Activated CD4-positive, alpha-beta T cell treated with anti-CD3 and anti-CD28 coated beads, Interleukin-2, amount 10 ng/mL, durations not matched to agents 7 days and 5 days (primary cell): ENCODE results near the gene OSBPL3. TPM values are rescaled to one million over a fixed set of nuclear protein-coding genes. Genes with fewer than 3 reads are reported as not detected.

Experiments used
- CTCF ChIA-PET: fragments of 350-600 bp; sonication (Branson Sonifier 250); formaldehyde crosslinking; loops from one replicate; lab custom pipeline; 2021; ENCODE audit warnings: antibody characterized with exemption; lab: Charles Lee
- POLR2A ChIA-PET: fragments of 350-600 bp; sonication (Branson Sonifier 250); formaldehyde crosslinking; loops from one replicate; lab custom pipeline; 2021; ENCODE audit warnings: antibody characterized with exemption; lab: Charles Lee
- DNase-seq: peaks from one replicate; pipeline ENCODE4 v3.0.0-alpha.2; 2020
- H3K27ac Mint-ChIP-seq: one replicate; pipeline ENCODE4 v1.8.0; 2021; ENCODE audit warnings: mild to moderate bottlenecking, moderate library complexity, mixed read lengths
- H3K27me3 Mint-ChIP-seq: one replicate; pipeline ENCODE4 v1.8.0; 2021; ENCODE audit warnings: mixed read lengths
- H3K36me3 Mint-ChIP-seq: one replicate; pipeline ENCODE4 v1.8.0; 2021; ENCODE audit warnings: low read depth, mixed read lengths
- H3K4me1 Mint-ChIP-seq: one replicate; pipeline ENCODE4 v1.8.0; 2021; ENCODE audit warnings: mixed read lengths
- H3K4me3 Mint-ChIP-seq: one replicate; pipeline ENCODE4 v1.8.0; 2021; ENCODE audit warnings: mild to moderate bottlenecking, moderate library complexity, mixed read lengths
- H3K9me3 Mint-ChIP-seq: one replicate; pipeline ENCODE4 v1.8.0; 2021; ENCODE audit warnings: mixed read lengths
- total RNA-seq, 2 experiments: library from RNA; stranded (reverse); gene quantifications; one replicate each; pipeline ENCODE4 v1.2.3, GENCODE V29; 2021

The OSBPL3 gene
- total RNA-seq, 2 experiments from 2014 or later: 77.5 to 77.9 TPM

DNA sequence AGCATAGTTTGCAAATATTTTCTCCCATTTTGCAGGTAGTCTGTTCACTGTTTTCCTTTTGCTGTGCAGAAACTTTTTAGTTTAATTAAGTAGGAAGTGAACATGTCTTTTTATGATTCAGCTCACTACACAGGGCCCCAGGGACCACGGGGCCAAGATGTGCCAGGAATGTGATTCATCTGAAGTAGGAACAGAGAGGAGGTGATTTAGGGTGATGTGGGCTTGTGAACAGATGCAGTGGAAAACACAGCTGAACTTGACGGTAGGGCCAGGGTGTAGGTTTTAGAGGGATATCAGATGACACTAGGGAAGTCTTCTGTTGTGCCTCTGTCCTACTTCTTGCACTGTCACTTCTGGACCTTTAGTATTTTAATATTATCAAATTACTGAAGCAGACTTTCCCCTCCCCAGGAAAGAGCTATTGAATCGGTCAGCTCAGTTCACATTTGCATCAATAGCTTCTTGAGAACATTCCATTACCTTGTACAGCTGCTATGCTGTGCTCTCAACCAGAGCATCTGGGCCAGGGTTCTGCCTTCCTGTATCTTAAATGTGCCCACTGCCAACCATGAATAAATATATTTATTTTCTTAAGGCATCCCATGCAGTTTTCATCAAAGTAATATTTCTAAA is 96.9 kb downstream of the OSBPL3 start:
- H3K4me1 Mint-ChIP-seq: peaks cover 24% of the 10 kb centered on the region
- peak overlapping the region; percentile 46 for H3K27ac Mint-ChIP-seq
- peaks cover 37% of the 10 kb centered on the region for H3K36me3 Mint-ChIP-seq
- no peaks in the 10 kb centered on the region for H3K9me3 Mint-ChIP-seq
- H3K27me3 Mint-ChIP-seq: no peaks in the 10 kb centered on the region
- DNase-seq: no peak
- no peak overlapping the region for H3K4me3 Mint-ChIP-seq
- ChIA-PET CTCF (interaction anchor here (0.6 to 2.3 kb wide), 3 partner anchors 10 to 187 kb away, joined by 3 to 11 read pairs (median 5); no protein-coding TSS in a partner anchor), POLR2A (no interaction called here)

DNA sequence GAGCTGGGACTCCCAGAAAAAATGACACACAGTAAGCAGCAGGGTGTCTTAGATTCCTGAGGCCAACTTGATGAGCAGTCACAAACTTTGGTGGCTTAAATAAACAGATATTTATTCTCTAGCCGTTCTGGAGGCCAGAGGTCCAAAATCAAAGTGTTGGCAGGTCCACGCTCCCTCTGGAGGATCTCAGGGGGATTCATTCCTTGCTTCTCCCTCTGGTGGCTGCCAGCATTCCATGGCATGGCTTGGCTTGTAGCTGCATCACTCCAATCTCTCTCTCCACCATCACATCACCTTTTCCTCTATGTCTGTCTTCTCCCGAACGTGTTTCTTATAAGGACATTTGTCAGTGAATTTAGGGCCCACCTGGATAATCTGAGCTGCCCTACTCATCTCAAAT is 98.4 kb downstream of the OSBPL3 start:
- H3K4me3 Mint-ChIP-seq: no peak overlapping the region
- H3K27me3 Mint-ChIP-seq: no peaks in the 10 kb centered on the region
- no peak for DNase-seq
- H3K36me3 Mint-ChIP-seq: peaks cover 32% of the 10 kb centered on the region
- POLR2A ChIA-PET: interaction anchor here (0.7 kb wide), 1 partner anchor 186 kb away, joined by 3 read pairs; no protein-coding TSS in a partner anchor
- no peaks in the 10 kb centered on the region for H3K9me3 Mint-ChIP-seq
- H3K27ac Mint-ChIP-seq: no peak overlapping the region
- CTCF ChIA-PET: interaction anchor here (1.0 to 1.3 kb wide), 2 partner anchors 8 to 11 kb away, joined by 3 read pairs; no protein-coding TSS in a partner anchor
- H3K4me1 Mint-ChIP-seq: peaks cover 37% of the 10 kb centered on the region

DNA sequence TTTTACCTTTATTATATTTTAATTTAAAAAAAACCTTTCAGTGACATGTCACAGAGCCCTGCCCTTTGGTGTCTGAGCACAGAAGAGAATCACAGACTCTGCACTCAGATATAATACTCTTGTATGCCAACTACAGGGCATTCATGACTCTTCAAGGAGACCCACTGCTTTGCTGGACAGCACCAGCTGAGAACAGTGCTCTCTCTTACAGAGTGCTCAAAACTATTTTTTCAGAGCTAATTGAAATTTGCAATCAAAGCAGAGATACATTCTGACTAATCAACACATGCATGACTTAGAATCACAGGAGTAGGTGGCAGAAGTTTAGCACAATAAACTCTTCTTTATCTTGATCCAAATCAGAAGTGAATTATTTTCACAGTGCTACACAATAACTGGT is 99.1 kb downstream of the OSBPL3 start:
- H3K27me3 Mint-ChIP-seq: no peaks in the 10 kb centered on the region
- peaks cover 34% of the 10 kb centered on the region for H3K4me1 Mint-ChIP-seq

DNA sequence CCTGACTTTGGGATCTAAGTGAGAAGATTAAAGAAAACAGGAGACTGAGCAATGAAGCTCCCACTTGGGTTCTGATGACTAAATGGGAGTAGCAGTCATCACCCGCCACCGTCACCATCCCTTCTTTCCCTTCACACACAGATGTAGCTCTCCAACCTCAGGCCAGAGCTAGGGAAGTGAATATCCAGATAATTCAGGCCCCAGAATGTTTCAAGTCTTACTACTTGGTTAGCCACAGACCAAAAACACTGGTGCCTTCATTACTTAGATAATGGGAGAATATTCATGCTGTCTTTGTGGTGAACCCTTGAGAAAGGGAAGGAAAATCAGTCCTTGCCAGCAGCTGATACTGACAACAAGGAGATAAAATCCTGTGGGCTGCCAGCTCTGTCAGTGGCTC is 100.7 kb downstream of the OSBPL3 start:
- POLR2A ChIA-PET: no interaction called here
- H3K4me3 Mint-ChIP-seq: no peak overlapping the region
- no peaks in the 10 kb centered on the region for H3K27me3 Mint-ChIP-seq
- peaks cover 17% of the 10 kb centered on the region for H3K36me3 Mint-ChIP-seq
- no peak for DNase-seq
- H3K4me1 Mint-ChIP-seq: peaks cover 34% of the 10 kb centered on the region
- H3K27ac Mint-ChIP-seq: no peak overlapping the region
- H3K9me3 Mint-ChIP-seq: no peaks in the 10 kb centered on the region
- CTCF ChIA-PET: interaction anchor here (1.1 to 2.1 kb wide), 8 partner anchors 10 to 180 kb away, joined by 3 to 7 read pairs (median 4); no protein-coding TSS in a partner anchor

More for the DNA sequence above, 99.1 kb downstream of the OSBPL3 start:
- DNase-seq: no peak
- no peaks in the 10 kb centered on the region for H3K9me3 Mint-ChIP-seq
- ChIA-PET CTCF (interaction anchor here (0.6 to 1.6 kb wide), 4 partner anchors 7 to 1581 kb away, joined by 3 to 6 read pairs (median 3); no protein-coding TSS in a partner anchor), POLR2A (no interaction called here)
- peaks cover 26% of the 10 kb centered on the region for H3K36me3 Mint-ChIP-seq
- H3K4me3 Mint-ChIP-seq: no peak overlapping the region
- no peak overlapping the region for H3K27ac Mint-ChIP-seq

DNA sequence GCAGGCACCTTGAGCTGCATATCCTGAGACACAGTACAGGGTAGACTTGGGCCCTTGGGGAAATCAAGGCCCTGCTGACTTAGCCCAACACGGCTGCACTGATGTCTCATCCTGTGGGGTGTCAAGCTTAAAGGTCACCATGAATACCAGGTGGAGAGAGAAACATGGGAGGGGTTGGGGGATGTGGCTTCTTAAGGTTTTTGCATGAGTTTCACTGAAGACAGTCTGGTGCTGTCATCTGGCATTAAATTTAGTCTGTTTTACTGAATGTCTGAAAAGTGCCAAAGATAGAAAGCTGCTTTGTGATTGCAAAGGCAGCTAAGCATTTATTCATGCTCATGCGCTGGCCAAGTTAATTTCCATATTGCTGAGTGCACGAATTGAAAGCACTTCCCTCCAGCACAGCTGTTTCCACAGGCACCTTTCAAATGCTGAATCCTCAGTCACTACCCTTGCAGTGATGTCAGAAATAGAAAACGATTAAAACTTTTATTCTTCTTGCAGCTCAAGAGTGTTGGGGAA is 102.1 kb downstream of the OSBPL3 start:
- H3K27ac Mint-ChIP-seq: peak overlapping the region; percentile 55
- peaks cover 28% of the 10 kb centered on the region for H3K4me1 Mint-ChIP-seq
- DNase-seq: peak; percentile 29
- H3K9me3 Mint-ChIP-seq: no peaks in the 10 kb centered on the region
- H3K4me3 Mint-ChIP-seq: no peak overlapping the region
- ChIA-PET POLR2A (interaction anchor here (0.9 to 1.4 kb wide), 2 partner anchors 28 to 102 kb away, joined by 3 to 6 read pairs; no protein-coding TSS in a partner anchor), CTCF (interaction anchor here (1.1 to 2.2 kb wide), 10 partner anchors 11 to 101 kb away, joined by 3 to 9 read pairs (median 4); partner anchors contain the start of gene OSBPL3)
- peaks cover 13% of the 10 kb centered on the region for H3K36me3 Mint-ChIP-seq
- H3K27me3 Mint-ChIP-seq: no peaks in the 10 kb centered on the region

DNA sequence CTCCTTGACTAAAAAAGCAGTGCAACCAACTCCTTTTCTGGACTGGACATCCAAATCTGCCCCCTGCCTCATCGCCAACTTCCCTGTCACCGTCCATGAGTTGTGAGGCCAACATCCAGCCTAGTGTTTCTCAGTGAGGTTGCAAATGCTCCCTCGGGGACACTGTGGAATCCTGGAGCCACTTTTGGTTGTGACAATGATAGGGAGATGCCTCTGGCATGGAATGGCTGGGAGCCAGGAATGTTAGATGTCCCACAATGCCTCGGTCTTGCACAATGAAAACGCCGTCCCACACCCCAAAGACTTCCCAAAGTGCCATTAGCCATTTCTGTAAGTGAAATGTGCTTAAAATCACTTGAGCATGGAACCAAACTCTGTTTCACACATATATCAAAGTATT is 105.2 kb downstream of the OSBPL3 start:
- no peak for DNase-seq
- H3K27me3 Mint-ChIP-seq: no peaks in the 10 kb centered on the region
- peaks cover 24% of the 10 kb centered on the region for H3K36me3 Mint-ChIP-seq
- H3K9me3 Mint-ChIP-seq: no peaks in the 10 kb centered on the region
- peaks cover 35% of the 10 kb centered on the region for H3K4me1 Mint-ChIP-seq
- CTCF ChIA-PET: no interaction called here
- H3K27ac Mint-ChIP-seq: no peak overlapping the region
- POLR2A ChIA-PET: no interaction called here
- H3K4me3 Mint-ChIP-seq: no peak overlapping the region

DNA sequence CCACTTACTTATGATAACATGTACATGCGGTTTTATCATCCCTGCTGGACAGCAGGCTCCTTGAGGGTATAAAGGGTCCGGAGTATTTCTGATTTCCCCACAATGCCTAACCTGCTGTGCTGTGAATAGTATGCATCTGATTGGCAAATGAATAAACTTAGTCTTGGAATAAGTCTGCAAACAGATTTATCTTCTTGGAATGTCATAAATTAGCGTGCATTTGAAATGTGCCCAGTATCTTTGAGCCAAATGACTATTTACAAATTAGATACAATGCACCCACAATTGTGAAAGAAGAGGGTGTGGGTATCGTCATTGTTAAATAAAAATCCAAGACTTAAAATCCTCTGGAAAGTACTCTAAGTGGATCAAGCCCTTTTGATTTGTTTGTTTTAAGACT is 106.0 kb downstream of the OSBPL3 start:
- DNase-seq: no peak
- no peak overlapping the region for H3K4me3 Mint-ChIP-seq
- H3K4me1 Mint-ChIP-seq: peaks cover 34% of the 10 kb centered on the region
- H3K9me3 Mint-ChIP-seq: no peaks in the 10 kb centered on the region
- peaks cover 29% of the 10 kb centered on the region for H3K36me3 Mint-ChIP-seq
- ChIA-PET POLR2A (no interaction called here), CTCF (interaction anchor here (0.8 kb wide), 1 partner anchor 8 kb away, joined by 3 read pairs; no protein-coding TSS in a partner anchor)
- no peak overlapping the region for H3K27ac Mint-ChIP-seq
- no peaks in the 10 kb centered on the region for H3K27me3 Mint-ChIP-seq

DNA sequence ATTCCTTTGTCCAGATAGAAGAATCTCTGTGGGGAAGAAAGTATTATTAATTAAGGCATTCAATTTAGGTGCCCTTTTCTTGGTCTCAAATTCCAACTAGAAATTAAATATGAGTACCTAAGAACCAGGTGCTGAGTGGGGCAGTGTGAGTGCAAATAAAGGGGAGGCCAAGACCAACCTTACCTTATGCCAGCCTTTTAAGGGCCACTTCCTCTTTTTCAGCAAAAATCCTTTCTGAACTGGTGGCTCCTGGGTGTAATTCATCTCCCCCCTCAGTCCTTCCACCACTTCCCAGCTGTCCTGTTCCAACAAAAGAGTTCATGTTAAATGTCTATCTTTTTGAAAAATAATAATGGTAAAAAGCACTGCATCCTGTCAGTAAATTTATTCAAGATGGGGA is 108.2 kb downstream of the OSBPL3 start:
- CTCF ChIA-PET: interaction anchor here (0.6 to 1.3 kb wide), 2 partner anchors 22 to 149 kb away, joined by 3 to 4 read pairs; no protein-coding TSS in a partner anchor
- no peak overlapping the region for H3K27ac Mint-ChIP-seq
- H3K4me3 Mint-ChIP-seq: no peak overlapping the region
- POLR2A ChIA-PET: no interaction called here
- H3K36me3 Mint-ChIP-seq: peaks cover 46% of the 10 kb centered on the region
- H3K9me3 Mint-ChIP-seq: no peaks in the 10 kb centered on the region
- H3K27me3 Mint-ChIP-seq: no peaks in the 10 kb centered on the region
- peaks cover 18% of the 10 kb centered on the region for H3K4me1 Mint-ChIP-seq
- DNase-seq: no peak

DNA sequence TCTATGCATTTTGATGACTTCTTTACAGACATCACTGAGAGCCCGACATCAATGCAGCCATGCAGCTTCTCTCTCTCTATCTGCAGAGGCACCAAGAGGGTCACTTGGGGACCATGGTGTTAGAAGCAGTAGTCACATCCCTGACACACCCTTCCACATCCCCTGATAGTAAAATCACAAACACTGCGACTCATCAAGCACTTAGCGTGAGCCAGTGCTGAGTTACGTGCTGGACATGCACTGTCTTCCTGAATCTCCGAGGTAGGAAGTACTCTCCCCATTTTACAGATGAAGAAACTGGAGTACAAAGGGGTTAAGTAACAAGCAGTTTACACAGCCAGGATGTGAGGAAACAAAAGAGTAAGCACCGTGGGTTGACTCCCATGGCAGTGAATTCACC is 109.2 kb downstream of the OSBPL3 start:
- no peaks in the 10 kb centered on the region for H3K9me3 Mint-ChIP-seq
- CTCF ChIA-PET: no interaction called here
- no peaks in the 10 kb centered on the region for H3K27me3 Mint-ChIP-seq
- H3K36me3 Mint-ChIP-seq: peaks cover 53% of the 10 kb centered on the region
- H3K27ac Mint-ChIP-seq: no peak overlapping the region
- H3K4me1 Mint-ChIP-seq: peaks cover 26% of the 10 kb centered on the region
- POLR2A ChIA-PET: no interaction called here
- DNase-seq: no peak
- H3K4me3 Mint-ChIP-seq: no peak overlapping the region

DNA sequence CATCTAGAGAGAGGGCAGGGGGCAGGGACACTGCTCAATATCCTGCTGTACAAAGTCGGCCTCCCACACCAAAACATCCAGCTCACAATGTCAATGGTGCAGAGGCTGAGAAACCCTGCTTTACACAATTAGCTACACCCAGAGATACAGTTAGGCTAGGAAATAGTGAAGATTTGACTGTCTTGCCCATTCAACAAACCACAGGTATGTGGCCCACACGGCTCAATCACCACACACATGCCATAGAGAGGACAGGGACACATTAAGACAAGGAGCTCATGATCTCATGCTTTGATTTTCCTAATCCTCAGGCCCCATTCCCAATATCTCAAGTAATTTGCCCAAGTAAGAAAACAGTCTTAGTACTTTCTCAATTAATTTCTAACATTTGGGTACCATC is 110.4 kb downstream of the OSBPL3 start:
- peaks cover 31% of the 10 kb centered on the region for H3K4me1 Mint-ChIP-seq

DNA sequence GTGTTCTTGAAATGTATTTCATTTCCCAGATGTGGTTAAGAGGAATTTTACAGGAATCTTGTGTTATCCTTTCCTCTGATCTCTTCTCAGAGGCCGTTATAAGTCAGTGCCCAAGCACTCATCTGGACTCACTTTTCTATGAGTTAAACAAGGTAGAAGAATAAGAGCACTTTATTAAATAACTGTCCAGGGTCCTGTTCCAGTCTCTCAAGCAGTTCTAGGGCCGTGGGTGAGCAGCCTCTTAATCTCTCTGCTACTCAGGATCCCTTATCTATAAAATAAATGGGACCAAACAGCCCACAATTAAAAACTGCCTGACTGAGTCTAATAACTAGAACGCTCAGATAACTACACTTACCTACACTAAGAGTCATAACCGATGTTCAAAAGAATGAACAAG is 111.2 kb downstream of the OSBPL3 start:
- Mint-ChIP-seq H3K4me1 (peaks cover 36% of the 10 kb centered on the region), H3K27me3 (no peaks in the 10 kb centered on the region), H3K36me3 (peaks cover 72% of the 10 kb centered on the region), H3K9me3 (no peaks in the 10 kb centered on the region), H3K4me3 (no peak overlapping the region), H3K27ac (no peak overlapping the region)
- ChIA-PET CTCF (no interaction called here), POLR2A (no interaction called here)
- no peak for DNase-seq

More for the DNA sequence above, 110.4 kb downstream of the OSBPL3 start:
- H3K4me3 Mint-ChIP-seq: no peak overlapping the region
- no peak for DNase-seq
- CTCF ChIA-PET: interaction anchor here (1.2 kb wide), 1 partner anchor 49 kb away, joined by 4 read pairs; no protein-coding TSS in a partner anchor
- POLR2A ChIA-PET: no interaction called here
- H3K9me3 Mint-ChIP-seq: no peaks in the 10 kb centered on the region
- H3K36me3 Mint-ChIP-seq: peaks cover 64% of the 10 kb centered on the region
- H3K27me3 Mint-ChIP-seq: no peaks in the 10 kb centered on the region
- H3K27ac Mint-ChIP-seq: no peak overlapping the region

DNA sequence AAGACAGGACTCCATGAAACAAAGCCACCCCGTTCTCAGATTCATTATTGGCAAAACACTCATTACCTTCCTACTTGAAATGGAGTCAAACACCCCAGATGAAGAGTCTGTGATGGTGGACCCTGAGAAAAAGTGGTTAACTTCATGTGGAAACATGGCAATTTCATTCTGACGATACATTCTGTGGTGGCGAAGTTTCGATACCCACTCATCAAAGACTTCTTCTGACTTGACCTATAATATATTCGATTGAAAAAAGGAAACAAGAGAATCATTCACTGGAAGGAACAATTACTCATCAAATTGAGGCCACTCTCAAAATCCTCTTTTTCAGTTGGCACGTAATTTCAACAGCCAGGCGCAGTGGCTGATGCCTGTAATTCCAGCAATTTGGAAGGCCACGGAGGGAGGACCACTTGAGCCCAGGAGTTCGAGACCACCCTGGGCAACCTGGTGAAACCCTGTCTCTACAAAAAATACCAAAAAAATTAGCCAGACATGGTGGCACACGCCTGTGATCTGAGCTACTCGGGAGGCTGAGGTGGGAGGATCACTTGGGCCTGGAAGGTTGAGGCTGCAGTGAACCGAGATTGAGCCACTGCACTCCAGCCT is 113.9 kb downstream of the OSBPL3 start:
- no peak for DNase-seq
- H3K27me3 Mint-ChIP-seq: no peaks in the 10 kb centered on the region
- ChIA-PET CTCF (interaction anchor here (0.6 to 1.2 kb wide), 3 partner anchors 10 to 204 kb away, joined by 3 read pairs; no protein-coding TSS in a partner anchor), POLR2A (no interaction called here)
- H3K9me3 Mint-ChIP-seq: no peaks in the 10 kb centered on the region
- H3K27ac Mint-ChIP-seq: peak overlapping the region; percentile 14
- peaks cover 28% of the 10 kb centered on the region for H3K4me1 Mint-ChIP-seq
- no peak overlapping the region for H3K4me3 Mint-ChIP-seq
- H3K36me3 Mint-ChIP-seq: peaks cover 85% of the 10 kb centered on the region
